Calu3 (cell line): Measurements from ENCODE around the gene C1QA. TPM values are rescaled to one million over a fixed set of nuclear protein-coding genes. Genes with fewer than 3 reads are reported as not detected.

Source experiments
- BruUV-seq: library from RNA; stranded (reverse); fragments of 400-500 nt; replicated peaks from 2 replicates; lab custom pipeline; 2021; lab: Mats Ljungman, UMichigan
- CTCF ChIA-PET: fragments of 300-600 bp; sonication (Branson Sonifier 250); formaldehyde crosslinking; loops from one replicate; lab custom pipeline; 2022; ENCODE audit warnings: antibody characterized with exemption; lab: Charles Lee
- DNase-seq: peaks from one replicate; pipeline ENCODE4 v3.0.0; 2022
- H3K27ac Mint-ChIP-seq: one replicate; pipeline ENCODE4 v1.8.0; 2022; ENCODE audit warnings: mixed read lengths; ENCODE audit not compliant: unreplicated experiment
- H3K27me3 Mint-ChIP-seq: one replicate; pipeline ENCODE4 v1.8.0; 2022; ENCODE audit warnings: mixed read lengths; ENCODE audit not compliant: unreplicated experiment
- H3K36me3 Mint-ChIP-seq: one replicate; pipeline ENCODE4 v1.8.0; 2022; ENCODE audit warnings: mild to moderate bottlenecking, moderate library complexity, mixed read lengths; ENCODE audit not compliant: insufficient read depth, unreplicated experiment
- H3K4me1 Mint-ChIP-seq: one replicate; pipeline ENCODE4 v1.8.0; 2022; ENCODE audit warnings: mild to moderate bottlenecking, low read depth, mixed read lengths; ENCODE audit not compliant: unreplicated experiment
- H3K4me3 Mint-ChIP-seq: one replicate; pipeline ENCODE4 v1.8.0; 2022; ENCODE audit warnings: mild to moderate bottlenecking, low read depth, moderate library complexity, mixed read lengths; ENCODE audit not compliant: unreplicated experiment
- H3K9me3 Mint-ChIP-seq: one replicate; pipeline ENCODE4 v1.8.0; 2022; ENCODE audit warnings: low read depth, mixed read lengths; ENCODE audit not compliant: unreplicated experiment
- CTCF ChIP-seq: fragments of 200-600 bp; IDR thresholded peaks from one replicate; pipeline ENCODE4 v1.8.0; 2022; ENCODE audit warnings: antibody characterized with exemption; ENCODE audit not compliant: unreplicated experiment
- intact Hi-C: fragments of 100-400 bp; cut with micrococcal nuclease; formaldehyde crosslinking; loops from one replicate; pipeline ENCODE4 v1.10.0; 2022; ENCODE audit not compliant: unreplicated experiment
- total RNA-seq: library from RNA; stranded (reverse); gene quantifications from 2 replicates; pipeline ENCODE4 v1.2.3, GENCODE V29; 2022

C1QA gene
- total RNA-seq, 1 experiment from 2014 or later, result not detected

GRCh38 chr1:22652881-22653316 is 16.5 kb downstream of the C1QA start, which contains the start of gene C1QB:
TSS of gene C1QB (plus strand) at chr1:22653236. CDS start at chr1:22659463, 6,227 bp downstream.
- DNase-seq, result no peak
- no peaks in the 10 kb centered on the region for H3K36me3 Mint-ChIP-seq
- H3K9me3 Mint-ChIP-seq, result no peaks in the 10 kb centered on the region
- BruUV-seq, result no TSS peak
- no peaks in the 10 kb centered on the region for H3K4me1 Mint-ChIP-seq
- CTCF ChIA-PET, result no interaction called here
- H3K27ac Mint-ChIP-seq, result no peak within 1 kb of the TSS
- H3K27me3 Mint-ChIP-seq, result peaks cover 93% of the 10 kb centered on the region
- intact Hi-C loops, result no loop called here
- no peak for TF ChIP-seq CTCF
- no peak within 1 kb of the TSS for H3K4me3 Mint-ChIP-seq

- no peak overlapping the region for H3K27ac Mint-ChIP-seq
- intact Hi-C loops, result no loop called here
- no TSS peak for BruUV-seq
- peaks cover 100% of the 10 kb centered on the region for H3K27me3 Mint-ChIP-seq
- no peaks in the 10 kb centered on the region for H3K9me3 Mint-ChIP-seq
- no peaks in the 10 kb centered on the region for H3K4me1 Mint-ChIP-seq
- H3K4me3 Mint-ChIP-seq, result no peak overlapping the region
- CTCF ChIA-PET, result interaction anchor here (0.6 to 0.7 kb wide), 2 partner anchors 226 to 240 kb away, joined by 3 read pairs; no protein-coding TSS in a partner anchor
- TF ChIP-seq CTCF, result no peak
- DNase-seq, result no peak
- no peaks in the 10 kb centered on the region for H3K36me3 Mint-ChIP-seq
Measured at GRCh38 chr1:22654692-22655091, 18.3 kb downstream of the C1QA start.

- no peaks in the 10 kb centered on the region for H3K9me3 Mint-ChIP-seq
- CTCF ChIA-PET, result no interaction called here
- H3K36me3 Mint-ChIP-seq, result no peaks in the 10 kb centered on the region
- no peak overlapping the region for H3K27ac Mint-ChIP-seq
- H3K4me3 Mint-ChIP-seq, result no peak overlapping the region
- no peaks in the 10 kb centered on the region for H3K4me1 Mint-ChIP-seq
- peaks cover 99% of the 10 kb centered on the region for H3K27me3 Mint-ChIP-seq
- peak; percentile 25 for TF ChIP-seq CTCF
- no peak for DNase-seq
- BruUV-seq, result no TSS peak
- intact Hi-C loops, result no loop called here
Measured at GRCh38 chr1:22658385-22659163, 22.1 kb downstream of the C1QA start.

- no peak overlapping the region for H3K27ac Mint-ChIP-seq
- H3K27me3 Mint-ChIP-seq, result peaks cover 98% of the 10 kb centered on the region
- CTCF ChIA-PET, result no interaction called here
- BruUV-seq, result no TSS peak
- intact Hi-C loops, result no loop called here
- no peaks in the 10 kb centered on the region for H3K4me1 Mint-ChIP-seq
- TF ChIP-seq CTCF, result no peak
- H3K4me3 Mint-ChIP-seq, result no peak overlapping the region
- no peaks in the 10 kb centered on the region for H3K9me3 Mint-ChIP-seq
- H3K36me3 Mint-ChIP-seq, result no peaks in the 10 kb centered on the region
- DNase-seq, result no peak
Measured at GRCh38 chr1:22660716-22661241, 24.4 kb downstream of the C1QA start.
